Esophagus muscularis mucosa (tissue), 4 donors: ENCODE data around the gene NID1. TPM values are rescaled to one million over a fixed set of nuclear protein-coding genes. Genes with fewer than 3 reads are reported as not detected.

Source experiments
- DNase-seq: peaks from one replicate; pipeline ENCODE4 v3.0.0-alpha.2; 2017; ENCODE audit errors: extremely low spot score
- H3K27ac ChIP-seq, 4 donors: fragments of 200-600 bp; sonication (generic); replicated peaks in 1 of 4; 1 replicate in 3 of 4; 2 replicates in 1 of 4; pipeline ENCODE4 v1.5.1; 2016 to 2019; ENCODE audit warnings: mild to moderate bottlenecking in 1 of 4
- H3K27me3 ChIP-seq, 4 donors: fragments of 200-600 bp; sonication (generic); one replicate each; pipeline versions ENCODE4 v1.5.1 to v1.6.0; 2016 to 2019
- H3K36me3 ChIP-seq, 4 donors: fragments of 200-600 bp; sonication (generic); one replicate each; pipeline ENCODE4 v1.5.1; 2016 to 2019
- H3K4me1 ChIP-seq, 4 donors: fragments of 200-600 bp; sonication (generic); one replicate each; pipeline ENCODE4 v1.5.1; 2016 to 2019
- H3K4me3 ChIP-seq, 4 donors: fragments of 200-600 bp; sonication (generic); 1 replicate in 2 of 4; 2 replicates in 2 of 4; pipeline ENCODE4 v1.5.1; 2016 to 2019; ENCODE audit warnings: mild to moderate bottlenecking in 4 of 4, moderate library complexity in 1 of 4
- H3K9me3 ChIP-seq, 4 donors: fragments of 200-600 bp; sonication (generic); 1 replicate in 3 of 4; 2 replicates in 1 of 4; pipeline ENCODE4 v1.5.1; 2016 to 2019
- CTCF ChIP-seq, 3 experiments: fragments of 200-600 bp in 2 of 3; fragments of 450-650 bp in 1 of 3; sonication (generic) in 2 of 3; IDR thresholded peaks; one replicate each; pipeline ENCODE4 v1.5.1; 2017 to 2019; ENCODE audit warnings: antibody characterized with exemption in 3 of 3, mild to moderate bottlenecking in 2 of 3, moderate library complexity in 1 of 3
- EP300 ChIP-seq: sonication (generic); formaldehyde crosslinking; IDR thresholded peaks from one replicate; pipeline ENCODE4 v1.6.1; 2017; ENCODE audit warnings: antibody characterized with exemption
- POLR2A ChIP-seq: fragments of 450-650 bp; IDR thresholded peaks from one replicate; pipeline ENCODE4 v1.6.1; 2017; ENCODE audit warnings: antibody characterized with exemption, moderate library complexity, mild to moderate bottlenecking, low read depth
- POLR2AphosphoS5 ChIP-seq, 2 donors: sonication (generic); formaldehyde crosslinking; IDR thresholded peaks; one replicate each; pipeline ENCODE4 v1.6.1; 2017; ENCODE audit warnings: antibody characterized with exemption in 2 of 2
- WGBS: methylation state at CpG from one replicate; pipeline ENCODE4 v1.1.5; 2018; 5-methylcytosine and 5-hydroxymethylcytosine counted together
- intact Hi-C: fragments of 100-400 bp; cut with DNase I; formaldehyde crosslinking; loops from one replicate; pipeline ENCODE4 v1.15.1; 2023
- total RNA-seq, 4 donors: library from RNA; depleted of rRNA; stranded (reverse); fragments of >200 nt; gene quantifications; one replicate each; pipeline versions ENCODE4 v1.1.0 to v1.2.1, GENCODE V29; 2016

NID1 gene
- total RNA-seq, 4 donors from 2014 or later, result 187 to 390 (median 287) TPM

GRCh38 chr1:236038034-236038433 lies 26.9 kb downstream of the NID1 start:
- Histone ChIP-seq H3K4me1 (peaks cover 12 to 44% (median 37%) of the 10 kb centered on the region in 4 donors), H3K9me3 (no peaks in the 10 kb centered on the region), H3K36me3 (peaks cover 37 to 76% (median 62%) of the 10 kb centered on the region in 4 donors), H3K4me3 (no peak overlapping the region), H3K27ac (peak overlapping the region in 1 of 4 donors; percentile 60), H3K27me3 (no peaks in the 10 kb centered on the region)
- TF ChIP-seq EP300, result no peak
- TF ChIP-seq CTCF (IDR thresholded peaks at IDR 0.05), result no peak
- TF ChIP-seq POLR2A, result no peak
- TF ChIP-seq POLR2AphosphoS5 (IDR thresholded peaks at IDR 0.05), result no peak
- DNase-seq, result no peak
- WGBS, result 95% methylated on average over 10 of the region's 15 CpGs
- intact Hi-C loops, result no loop called here

GRCh38 chr1:236035681-236036101 lies 29.2 kb downstream of the NID1 start:
- DNase-seq, result no peak
- Histone ChIP-seq H3K27ac (peak overlapping the region; percentile 37 to 63 (median 51)), H3K27me3 (no peaks in the 10 kb centered on the region), H3K4me1 (peaks cover 12 to 49% (median 42%) of the 10 kb centered on the region in 4 donors), H3K4me3 (no peak overlapping the region), H3K36me3 (peaks cover 46 to 76% (median 62%) of the 10 kb centered on the region in 4 donors), H3K9me3 (no peaks in the 10 kb centered on the region)
- intact Hi-C loops, result no loop called here
- WGBS, result 74% methylated on average over 8 of the region's 8 CpGs
- peak; percentile 58 to 61 for TF ChIP-seq POLR2AphosphoS5 (IDR thresholded peaks at IDR 0.05)
- no peak for TF ChIP-seq CTCF (IDR thresholded peaks at IDR 0.05)

DNA sequence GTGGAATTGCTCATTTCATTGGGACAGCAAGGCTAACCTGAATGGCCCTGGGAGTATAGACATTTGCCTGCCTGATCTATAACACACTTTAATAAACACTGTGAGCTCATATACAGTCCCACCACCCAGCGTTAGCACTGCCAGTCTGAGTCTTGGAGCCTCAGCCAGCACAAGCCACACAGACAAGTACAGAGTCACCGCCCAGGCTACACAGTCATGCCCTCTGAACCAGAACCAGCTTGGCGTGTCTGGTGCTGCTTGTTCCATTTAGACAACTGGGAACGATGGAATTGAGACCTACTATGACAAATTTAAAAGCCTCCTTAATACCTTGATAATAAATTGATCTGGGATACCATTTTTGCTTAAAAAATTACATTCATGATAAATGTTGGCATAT lies 31.6 kb downstream of the NID1 start:
- WGBS, result 89% methylated on average over 4 of the region's 4 CpGs
- peaks cover 66 to 92% (median 78%) of the 10 kb centered on the region in 4 donors for H3K36me3 ChIP-seq
- intact Hi-C loops, result no loop called here
- peak overlapping the region in 2 of 4 donors; percentile 10 for H3K27ac ChIP-seq
- H3K4me3 ChIP-seq, result no peak overlapping the region
- peaks cover 4 to 38% (median 33%) of the 10 kb centered on the region in 4 donors for H3K4me1 ChIP-seq
- H3K9me3 ChIP-seq, result no peaks in the 10 kb centered on the region
- DNase-seq, result no peak
- TF ChIP-seq POLR2AphosphoS5 (IDR thresholded peaks at IDR 0.05) (no peak), EP300 (no peak), CTCF (IDR thresholded peaks at IDR 0.05) (no peak), POLR2A (no peak)
- H3K27me3 ChIP-seq, result no peaks in the 10 kb centered on the region

GRCh38 chr1:236030534-236030933 lies 34.4 kb downstream of the NID1 start:
- 43% methylated on average over 3 of the region's 3 CpGs for WGBS
- Histone ChIP-seq H3K4me3 (no peak overlapping the region), H3K27ac (peak overlapping the region in 1 of 4 donors; percentile 21), H3K9me3 (no peaks in the 10 kb centered on the region), H3K4me1 (peaks cover 0 to 21% (median 14%) of the 10 kb centered on the region in 4 donors), H3K27me3 (no peaks in the 10 kb centered on the region), H3K36me3 (peaks cover 72 to 92% (median 84%) of the 10 kb centered on the region in 4 donors)
- no peak for DNase-seq
- intact Hi-C loops, result no loop called here
- TF ChIP-seq POLR2AphosphoS5 (IDR thresholded peaks at IDR 0.05), result no peak
- no peak for TF ChIP-seq CTCF (IDR thresholded peaks at IDR 0.05)
- TF ChIP-seq EP300, result no peak
- no peak for TF ChIP-seq POLR2A

DNA sequence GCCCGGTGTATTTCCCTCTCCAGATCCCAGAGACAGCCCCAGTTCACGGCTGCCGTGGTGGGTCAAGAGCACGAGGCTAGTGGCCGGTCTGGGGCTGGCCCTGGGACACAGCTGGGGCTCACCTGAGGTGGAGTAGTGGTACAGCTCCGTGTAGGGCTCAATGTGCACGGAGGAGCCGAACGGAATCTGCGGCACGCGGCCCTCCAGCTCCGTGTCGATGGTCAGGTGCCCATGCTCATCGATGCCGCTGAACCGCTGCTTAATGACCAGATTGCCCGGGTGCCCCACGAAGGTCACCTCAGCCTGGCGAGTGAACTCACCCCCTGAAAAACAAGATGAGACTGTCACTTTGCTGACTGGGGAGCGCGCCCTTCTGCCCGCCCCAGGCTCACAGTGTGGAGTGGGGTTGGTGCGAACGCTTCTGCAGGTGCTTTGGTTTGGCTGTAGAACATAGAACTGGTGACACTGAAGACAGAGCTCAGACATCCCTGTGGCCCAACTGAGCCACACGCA lies 35.4 kb downstream of the NID1 start:
- intact Hi-C loops, result no loop called here
- peak overlapping the region in 1 of 4 donors; percentile 21 for H3K27ac ChIP-seq
- no peaks in the 10 kb centered on the region for H3K9me3 ChIP-seq
- TF ChIP-seq CTCF (IDR thresholded peaks at IDR 0.05), result no peak
- TF ChIP-seq EP300, result no peak
- TF ChIP-seq POLR2A, result no peak
- no peak for TF ChIP-seq POLR2AphosphoS5 (IDR thresholded peaks at IDR 0.05)
- no peak overlapping the region for H3K4me3 ChIP-seq
- DNase-seq, result no peak
- H3K36me3 ChIP-seq, result peaks cover 81 to 98% (median 92%) of the 10 kb centered on the region in 4 donors
- H3K4me1 ChIP-seq, result peaks cover 0 to 21% (median 12%) of the 10 kb centered on the region in 4 donors
- 93% methylated on average over 18 of the region's 26 CpGs for WGBS
- H3K27me3 ChIP-seq, result no peaks in the 10 kb centered on the region
